Measurements from ENCODE around the gene PTCH1. TPM values are rescaled to one million over a fixed set of nuclear protein-coding genes. Genes with fewer than 3 reads are reported as not detected.

PTCH1 gene
- polyA plus RNA-seq, 1 donor (not counting 4 experiments of a cell fraction or from before 2014, with no cell fraction given): 1.7 TPM

GRCh38 chr9:95458666-95459065 is 58.1 kb downstream of the PTCH1 start:
- Histone ChIP-seq H3K4me1 (ENCODE audit: control insufficient read depth, extremely low read depth, insufficient read depth, low read length) (peaks cover 13% of the 10 kb centered on the region), H3K4me2 (ENCODE audit: control insufficient read depth, extremely low read depth, insufficient read depth, low read depth, low read length) (no peak overlapping the region), H3K9ac (ENCODE audit: control insufficient read depth, extremely low read depth, insufficient read depth, low read length) (no peak overlapping the region), H3K27ac (ENCODE audit: control insufficient read depth, insufficient read depth, low read length) (no peak overlapping the region), H3K27me3 (ENCODE audit: control insufficient read depth, extremely low read depth, insufficient read depth, low read length) (no peaks in the 10 kb centered on the region), H2AFZ (ENCODE audit: control insufficient read depth, low read length) (no peak overlapping the region), H3K9me3 (ENCODE audit: control insufficient read depth, low read depth, low read length) (no peaks in the 10 kb centered on the region), H3K79me2 (ENCODE audit: control insufficient read depth, insufficient read depth, low read length) (no peaks in the 10 kb centered on the region), H3K36me3 (ENCODE audit: control insufficient read depth in 2 of 2, extremely low read depth in 1 of 2, insufficient read depth in 2 of 2, low read length in 2 of 2) (peaks cover 3 to 5% of the 10 kb centered on the region in 2 experiments), H3K4me3 (ENCODE audit: control insufficient read depth in 2 of 3, extremely low read depth in 1 of 3, insufficient read depth in 2 of 3, low read depth in 1 of 3, low read length in 3 of 3) (no peak overlapping the region), H4K20me1 (ENCODE audit: control insufficient read depth, extremely low read depth, insufficient read depth, low read length) (no peaks in the 10 kb centered on the region), H3K9me1 (ENCODE audit: control insufficient read depth, extremely low read depth, insufficient read depth, low read length) (no peaks in the 10 kb centered on the region)
- dilution Hi-C loops (cut with MboI; ENCODE audit: extremely low pct_ligation_motif_present, low sequenced_read_pairs): no loop called here
- FAIRE-seq: no peak
- no peak for DNase-seq (ENCODE audit: low read depth, low spot score)
- TF ChIP-seq CTCF (optimal IDR thresholded peaks at IDR 0.05 in 1 of 3, IDR thresholded peaks at IDR 0.05 in 1 of 3, conservative IDR thresholded peaks at IDR 0.05 in 1 of 3; ENCODE audit: extremely low read depth in 1 of 3, insufficient read depth in 2 of 3, low read length in 3 of 3): no peak
- no peak for TF ChIP-seq EZH2 (IDR thresholded peaks at IDR 0.05; ENCODE audit: low read length)

GRCh38 chr9:95457769-95458168 is 59.0 kb downstream of the PTCH1 start:
- Histone ChIP-seq H3K4me2 (ENCODE audit: control insufficient read depth, extremely low read depth, insufficient read depth, low read depth, low read length) (no peak overlapping the region), H3K9ac (ENCODE audit: control insufficient read depth, extremely low read depth, insufficient read depth, low read length) (no peak overlapping the region), H3K4me3 (ENCODE audit: control insufficient read depth in 2 of 3, extremely low read depth in 1 of 3, insufficient read depth in 2 of 3, low read depth in 1 of 3, low read length in 3 of 3) (no peak overlapping the region), H3K79me2 (ENCODE audit: control insufficient read depth, insufficient read depth, low read length) (no peaks in the 10 kb centered on the region), H3K36me3 (ENCODE audit: control insufficient read depth in 2 of 2, extremely low read depth in 1 of 2, insufficient read depth in 2 of 2, low read length in 2 of 2) (peaks cover 3 to 7% of the 10 kb centered on the region in 2 experiments), H3K27me3 (ENCODE audit: control insufficient read depth, extremely low read depth, insufficient read depth, low read length) (no peaks in the 10 kb centered on the region), H3K9me3 (ENCODE audit: control insufficient read depth, low read depth, low read length) (no peaks in the 10 kb centered on the region), H3K9me1 (ENCODE audit: control insufficient read depth, extremely low read depth, insufficient read depth, low read length) (no peaks in the 10 kb centered on the region), H3K27ac (ENCODE audit: control insufficient read depth, insufficient read depth, low read length) (no peak overlapping the region), H3K4me1 (ENCODE audit: control insufficient read depth, extremely low read depth, insufficient read depth, low read length) (peaks cover 7% of the 10 kb centered on the region), H4K20me1 (ENCODE audit: control insufficient read depth, extremely low read depth, insufficient read depth, low read length) (no peaks in the 10 kb centered on the region), H2AFZ (ENCODE audit: control insufficient read depth, low read length) (no peak overlapping the region)
- no peak for DNase-seq (ENCODE audit: low read depth, low spot score)
- TF ChIP-seq EZH2 (IDR thresholded peaks at IDR 0.05; ENCODE audit: low read length) (no peak), CTCF (optimal IDR thresholded peaks at IDR 0.05 in 1 of 3, IDR thresholded peaks at IDR 0.05 in 1 of 3, conservative IDR thresholded peaks at IDR 0.05 in 1 of 3; ENCODE audit: extremely low read depth in 1 of 3, insufficient read depth in 2 of 3, low read length in 3 of 3) (no peak)
- dilution Hi-C loops (cut with MboI; ENCODE audit: extremely low pct_ligation_motif_present, low sequenced_read_pairs): no loop called here
- no peak for FAIRE-seq

All from keratinocyte (primary cell).